DOHH2 (cell line): Measurements from ENCODE around the gene DNAH3.
"Not testable (repeated sequence)": the region's sequence is repeated elsewhere in the genome, so short reads cannot be mapped to it uniquely, and the experiment has no call there.

Source experiments
- H3F3A ChIP-seq: fragments of 200-600 bp; sonication (generic), shearing (Covaris generic); 2 replicates; pipeline ENCODE4 v1.6.0; 2016; ENCODE audit warnings: antibody characterized with exemption, mild to moderate bottlenecking; ENCODE audit not compliant: control insufficient read depth, insufficient read depth
- H3K27ac ChIP-seq: fragments of 200-600 bp; sonication (generic); 2 replicates; pipeline ENCODE4 v1.5.1; 2014; ENCODE audit warnings: low read depth, mild to moderate bottlenecking, low read length, moderate library complexity
- H3K27me3 ChIP-seq: fragments of 200-600 bp; sonication (generic); 2 replicates; pipeline ENCODE4 v1.6.1; 2014; ENCODE audit warnings: mild to moderate bottlenecking, low read length, mixed read lengths; ENCODE audit not compliant: control insufficient read depth
- H3K36me3 ChIP-seq: fragments of 200-600 bp; sonication (generic); 2 replicates; pipeline ENCODE4 v1.6.1; 2014; ENCODE audit warnings: mild to moderate bottlenecking, low read length, moderate library complexity, mixed read lengths; ENCODE audit not compliant: control insufficient read depth
- H3K4me1 ChIP-seq: fragments of 200-600 bp; sonication (generic); 2 replicates; pipeline ENCODE4 v1.6.1; 2014; ENCODE audit warnings: mild to moderate bottlenecking, low read length, mixed read lengths; ENCODE audit not compliant: control insufficient read depth
- H3K4me2 ChIP-seq: fragments of 200-600 bp; sonication (generic); 2 replicates; pipeline ENCODE4 v1.6.0; 2014; ENCODE audit warnings: mild to moderate bottlenecking, low read length, moderate library complexity
- H3K4me3 ChIP-seq: fragments of 200-600 bp; sonication (generic); 2 replicates; pipeline ENCODE4 v1.5.1; 2014; ENCODE audit warnings: mild to moderate bottlenecking, low read length, mixed read lengths
- H3K79me2 ChIP-seq: fragments of 200-600 bp; sonication (generic); 2 replicates; pipeline ENCODE4 v1.6.1; 2014; ENCODE audit warnings: mild to moderate bottlenecking, low read length, mixed read lengths; ENCODE audit not compliant: control insufficient read depth
- H3K9me2 ChIP-seq: fragments of 200-600 bp; sonication (generic); replicated peaks from 2 replicates; pipeline ENCODE4 v1.6.1; 2014; ENCODE audit warnings: mild to moderate bottlenecking, low read length, mixed read lengths; ENCODE audit not compliant: control insufficient read depth
- H3K9me3 ChIP-seq: fragments of 200-600 bp; sonication (generic); 2 replicates; pipeline ENCODE4 v1.6.1; 2014; ENCODE audit warnings: antibody characterized with exemption, low read length, mixed read lengths; ENCODE audit not compliant: control insufficient read depth, insufficient read depth
- H4K20me1 ChIP-seq: fragments of 200-600 bp; sonication (generic); 2 replicates; pipeline ENCODE4 v1.6.0; 2014; ENCODE audit warnings: low read depth, mild to moderate bottlenecking, antibody characterized with exemption, low read length, moderate library complexity; ENCODE audit not compliant: control insufficient read depth, insufficient read depth
- CTCF ChIP-seq: fragments of 200-600 bp; sonication (generic); IDR thresholded peaks from one replicate; pipeline ENCODE4 v1.5.1; 2014; ENCODE audit warnings: antibody characterized with exemption, mild to moderate bottlenecking, low read depth, low read length; ENCODE audit not compliant: poor library complexity, severe bottlenecking
- EZH2phosphoT487 ChIP-seq: fragments of 200-600 bp; sonication (generic); IDR thresholded peaks from 2 replicates; pipeline ENCODE4 v1.6.1; 2017; ENCODE audit warnings: borderline replicate concordance, mild to moderate bottlenecking, antibody characterized with exemption, low read length, moderate library complexity, mixed read lengths

DNAH3 gene

GRCh38 chr16:21001262-21001661, 149.4 kb downstream of the DNAH3 start:
- Histone ChIP-seq H3F3A (no peaks in the 10 kb centered on the region), H3K9me3 (no peaks in the 10 kb centered on the region), H3K4me2 (no peak overlapping the region), H3K27me3 (0 out of 2 replicates have a peak, but pooled peaks cover 4% of the 10 kb centered on the region), H3K9me2 (no peaks in the 10 kb centered on the region), H3K4me1 (no peaks in the 10 kb centered on the region), H3K79me2 (no peaks in the 10 kb centered on the region), H4K20me1 (no peaks in the 10 kb centered on the region), H3K4me3 (no peak overlapping the region), H3K27ac (no peak overlapping the region), H3K36me3 (no peaks in the 10 kb centered on the region)
- TF ChIP-seq CTCF = peak; percentile 77
- no peak for TF ChIP-seq EZH2phosphoT487

- TF ChIP-seq CTCF = no peak
- no peak for TF ChIP-seq EZH2phosphoT487
- no peaks in the 10 kb centered on the region for H4K20me1 ChIP-seq
- no peaks in the 10 kb centered on the region for H3F3A ChIP-seq
- no peak overlapping the region for H3K27ac ChIP-seq
- H3K4me1 ChIP-seq = no peaks in the 10 kb centered on the region
- H3K9me2 ChIP-seq = no peaks in the 10 kb centered on the region
- H3K4me3 ChIP-seq = no peak overlapping the region
- H3K9me3 ChIP-seq = no peaks in the 10 kb centered on the region
- 0 out of 2 replicates have a peak, but pooled peaks cover 7% of the 10 kb centered on the region for H3K27me3 ChIP-seq
- no peaks in the 10 kb centered on the region for H3K36me3 ChIP-seq
- H3K4me2 ChIP-seq = no peak overlapping the region
- no peaks in the 10 kb centered on the region for H3K79me2 ChIP-seq
These were observed 153.5 kb downstream of the DNAH3 start for GRCh38 chr16:20997147-20997546.

DNA sequence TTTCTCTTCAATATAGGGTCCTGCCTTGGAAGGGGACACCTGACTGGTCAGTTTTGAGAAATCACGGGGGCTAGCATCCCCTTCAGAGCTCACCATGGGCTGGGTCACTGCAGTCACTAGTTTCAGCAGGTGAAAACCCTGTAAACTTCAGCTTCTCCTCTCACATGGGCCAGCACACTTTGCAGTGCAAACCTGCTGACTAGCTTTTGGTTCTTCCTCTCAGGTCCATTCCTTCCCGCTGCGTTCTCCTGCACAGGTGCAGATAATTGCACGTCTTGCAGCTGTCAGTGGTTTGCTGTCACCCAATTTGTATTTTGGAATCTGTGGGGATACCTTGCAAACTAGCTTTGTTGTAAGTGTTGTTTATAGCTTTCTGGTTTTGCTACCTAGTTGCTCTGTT, 154.9 kb downstream of the DNAH3 start:
- Histone ChIP-seq H3K9me3 (no peaks in the 10 kb centered on the region), H3K27ac (no peak overlapping the region), H3K4me1 (no peaks in the 10 kb centered on the region), H3K4me2 (no peak overlapping the region), H3K36me3 (no peaks in the 10 kb centered on the region), H3K4me3 (no peak overlapping the region), H3K79me2 (no peaks in the 10 kb centered on the region), H3K27me3 (peaks cover 3% of the 10 kb centered on the region; the same call in 1 of the 2 replicates), H3K9me2 (no peaks in the 10 kb centered on the region), H4K20me1 (no peaks in the 10 kb centered on the region), H3F3A (no peaks in the 10 kb centered on the region)
- no peak for TF ChIP-seq CTCF
- no peak for TF ChIP-seq EZH2phosphoT487

DNA sequence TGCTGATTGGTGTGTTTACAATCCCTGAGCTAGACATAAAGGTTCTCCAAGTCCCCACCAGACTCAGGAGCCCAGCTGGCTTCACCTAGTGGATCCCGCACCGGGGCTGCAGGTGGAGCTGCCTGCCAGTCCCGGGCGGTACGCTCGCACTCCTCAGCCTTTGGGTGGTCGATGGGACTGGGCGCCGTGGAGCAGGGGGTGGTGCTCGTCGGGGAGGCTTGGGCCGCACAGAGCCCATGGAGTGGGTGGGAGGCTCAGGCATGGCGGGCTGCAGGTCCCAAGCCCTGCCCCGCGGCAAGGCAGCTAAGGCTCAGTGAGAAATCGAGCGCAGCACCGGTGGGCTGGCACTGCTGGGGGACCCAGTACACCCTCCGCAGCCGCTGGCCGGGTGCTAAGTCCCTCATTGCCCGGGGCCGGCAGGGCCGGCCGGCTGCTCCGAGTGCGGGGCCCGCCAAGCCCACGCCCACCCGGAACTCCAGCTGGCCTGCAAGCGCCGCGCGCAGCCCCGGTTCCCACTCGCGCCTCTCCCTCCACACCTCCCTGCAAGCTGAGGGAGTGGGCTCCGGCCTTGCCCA, 161.1 kb downstream of the DNAH3 start:
- H3K79me2 ChIP-seq, H3K4me2 ChIP-seq, H3K4me1 ChIP-seq, H3K9me2 ChIP-seq, H3K27ac ChIP-seq, H4K20me1 ChIP-seq, H3K27me3 ChIP-seq, H3F3A ChIP-seq, H3K9me3 ChIP-seq, H3K36me3 ChIP-seq, H3K4me3 ChIP-seq: not testable (repeated sequence)
